NCI-H2029 (cell line): ENCODE results near the gene CPNE2.

Experiments used
- DNase-seq: peaks from one replicate; lab custom pipeline; 2025; lab: John Stamatoyannopoulos, UW

CPNE2 gene

DNA sequence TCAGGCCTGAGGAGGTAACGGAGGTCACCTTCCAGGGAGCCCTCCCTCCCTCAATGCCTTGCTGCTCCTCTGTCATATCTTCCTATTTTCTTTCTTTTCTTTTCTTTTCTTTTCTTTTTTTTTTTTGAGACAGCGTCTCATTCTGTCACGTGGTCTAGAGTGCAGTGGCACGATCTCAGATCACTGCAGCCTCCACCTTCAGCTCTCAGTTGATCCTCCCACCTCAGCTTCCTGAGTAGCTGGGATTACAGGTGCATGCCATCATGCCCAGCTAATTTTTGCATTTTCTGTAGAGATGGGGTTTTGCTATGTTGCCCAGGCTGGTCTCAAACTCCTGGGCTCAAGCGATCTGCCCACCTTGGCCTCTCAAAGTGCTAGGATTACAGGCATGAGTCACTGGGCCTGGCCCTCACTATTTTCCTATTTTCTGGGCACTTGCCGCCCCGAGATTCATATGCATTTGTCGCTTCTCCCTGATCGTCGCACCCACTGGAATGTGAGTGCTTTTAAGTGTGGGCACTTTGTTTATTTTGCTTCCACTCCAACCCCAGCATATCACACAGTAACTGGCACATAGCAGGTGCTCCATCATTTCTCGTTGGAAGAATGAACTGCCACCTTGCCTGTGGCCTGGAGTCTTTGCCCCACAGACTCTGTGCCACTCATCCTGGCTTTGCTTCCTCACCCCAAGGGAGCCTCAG lies 31.7 kb downstream of the CPNE2 start:
- DNase-seq, result no peak

DNA sequence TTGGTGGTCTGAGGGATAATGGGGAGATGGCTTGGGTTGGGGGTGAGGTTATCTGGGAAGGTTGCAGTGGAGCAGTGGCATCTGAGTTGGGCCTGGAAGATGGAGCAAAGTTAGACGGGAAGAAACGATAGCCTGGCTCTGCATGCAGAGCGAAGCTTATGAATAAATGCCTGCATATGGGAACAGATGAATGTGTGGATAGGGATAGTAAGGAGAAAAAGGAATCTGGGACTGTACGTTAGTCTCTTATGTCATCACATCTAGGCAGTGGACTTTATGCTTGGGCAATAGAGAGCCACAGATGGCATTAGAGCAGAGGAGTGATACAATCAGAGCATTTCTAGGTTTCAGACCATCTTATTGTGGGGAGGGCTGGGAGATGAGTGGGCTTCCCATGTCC lies 33.0 kb downstream of the CPNE2 start:
- no peak for DNase-seq

DNA sequence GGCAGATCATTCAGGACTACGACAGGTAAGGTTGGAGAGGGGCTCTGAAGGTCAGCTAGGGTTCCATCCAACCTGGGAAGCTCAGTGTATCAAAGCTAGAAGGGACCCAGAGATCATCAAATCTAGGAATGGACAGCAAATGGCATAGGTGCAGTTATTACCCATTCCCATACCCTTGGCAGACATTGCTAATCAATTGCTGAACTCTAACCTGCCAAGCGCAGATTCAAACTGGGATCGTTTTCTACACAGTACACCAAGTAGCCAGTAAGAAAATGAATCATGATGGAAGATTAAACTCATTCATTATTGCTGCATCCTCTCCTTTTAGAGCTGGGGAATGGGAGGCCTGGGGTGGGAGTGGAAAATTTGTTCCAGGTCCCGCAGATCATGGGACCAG lies 33.6 kb downstream of the CPNE2 start:
- DNase-seq, result no peak

DNA sequence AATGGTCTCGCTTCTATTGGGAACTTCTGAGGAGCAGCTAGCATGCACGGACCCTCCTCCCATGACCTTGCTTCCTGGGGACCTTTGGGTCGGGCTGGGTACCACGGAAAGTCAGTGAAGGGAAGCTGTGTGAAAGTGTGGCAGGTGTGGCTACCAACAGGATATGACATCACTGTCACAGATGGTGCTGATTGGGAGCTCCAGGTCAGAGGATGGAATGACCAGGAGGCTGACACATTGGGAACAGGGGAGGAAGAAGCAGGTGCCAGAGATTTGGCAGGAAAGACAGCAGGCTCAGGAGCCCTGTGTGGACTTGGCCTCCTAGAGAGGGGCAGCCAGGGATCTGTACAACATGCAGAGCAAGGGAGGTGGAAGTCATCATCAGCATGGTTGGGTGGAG lies 34.0 kb downstream of the CPNE2 start:
- DNase-seq, result no peak

DNA sequence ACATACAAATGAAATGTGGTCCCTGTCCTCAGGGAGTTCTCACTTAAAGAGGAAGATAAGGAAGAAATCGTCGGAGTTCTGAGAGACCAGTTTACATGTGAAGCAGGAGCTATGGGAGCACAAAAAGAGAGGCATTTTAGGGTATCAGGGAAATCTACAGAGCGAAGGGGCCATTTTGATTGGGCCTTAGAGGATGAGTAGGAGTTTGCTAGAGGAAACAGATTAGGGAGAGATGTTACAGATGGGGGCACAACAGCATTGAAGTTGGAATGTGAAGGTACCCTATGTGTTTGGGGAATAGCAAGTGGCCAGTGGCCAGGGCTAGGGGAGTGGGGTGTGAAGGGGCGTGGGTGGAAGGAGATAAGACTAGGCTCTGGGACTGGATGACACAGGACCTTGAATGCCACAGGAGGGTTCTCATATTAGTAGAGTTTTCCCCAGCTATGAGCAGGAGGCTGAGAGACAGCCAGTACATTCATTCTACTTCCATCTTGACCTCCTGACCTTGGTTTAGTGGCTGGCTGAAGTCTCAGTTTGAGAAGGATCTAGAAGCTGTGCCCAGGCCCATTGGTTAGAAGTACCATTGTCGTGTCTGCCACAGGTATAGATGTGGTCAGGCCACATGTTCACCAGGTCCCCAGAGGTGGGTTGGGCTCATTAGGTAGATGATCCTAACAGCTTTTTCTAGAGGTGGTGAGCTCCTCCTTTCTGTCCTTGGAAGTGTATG lies 34.8 kb downstream of the CPNE2 start:
- no peak for DNase-seq

DNA sequence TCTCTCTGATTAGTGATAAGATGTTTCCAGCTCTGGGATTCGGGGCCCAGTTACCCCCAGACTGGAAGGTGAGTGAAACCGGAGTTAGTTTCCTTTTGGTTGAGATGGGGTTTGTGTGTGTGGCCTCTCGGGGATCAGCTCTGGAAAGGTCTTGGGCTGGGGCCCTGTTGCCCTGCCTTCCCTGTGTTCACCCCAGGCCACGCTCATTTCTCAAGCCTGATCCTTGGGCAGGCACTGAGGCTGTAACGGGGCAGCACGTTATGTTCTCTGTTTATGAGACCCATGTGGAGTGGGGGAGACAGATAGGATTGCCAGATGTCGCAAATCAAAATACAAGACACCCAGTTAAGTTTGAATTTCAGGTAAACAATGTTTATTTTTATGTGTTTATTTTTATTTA lies 35.5 kb downstream of the CPNE2 start:
- DNase-seq, result no peak

DNA sequence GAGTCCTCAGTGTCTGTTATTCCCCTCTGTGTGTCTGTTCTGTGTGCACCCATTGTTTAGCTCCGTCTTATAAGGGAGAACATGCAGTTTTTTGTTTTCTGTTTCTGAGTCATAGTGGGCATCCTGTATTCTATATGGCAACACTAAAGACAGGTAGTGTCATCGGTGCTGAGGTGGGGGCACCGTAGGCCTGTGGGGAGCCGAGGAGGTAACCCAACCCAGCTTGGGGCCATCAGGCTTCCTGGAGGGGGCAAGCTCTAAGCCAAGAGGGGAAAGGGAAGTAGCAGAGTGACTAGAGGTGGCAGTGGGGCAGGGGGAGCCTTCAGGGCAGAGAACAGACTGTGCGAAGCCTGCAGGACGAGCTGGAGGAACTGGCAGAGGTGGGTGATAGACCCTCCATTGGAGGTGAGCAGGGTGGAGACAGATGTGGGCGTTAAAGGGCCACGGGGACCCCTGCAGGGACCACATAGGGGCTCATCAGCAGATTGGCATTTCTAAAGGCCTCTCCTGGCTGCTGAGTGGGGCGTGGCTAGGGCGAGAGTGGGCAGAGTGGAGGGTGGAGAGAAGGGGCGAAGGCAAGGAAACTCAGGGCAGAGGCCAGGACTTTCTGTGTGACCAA lies 36.5 kb downstream of the CPNE2 start:
- no peak for DNase-seq

DNA sequence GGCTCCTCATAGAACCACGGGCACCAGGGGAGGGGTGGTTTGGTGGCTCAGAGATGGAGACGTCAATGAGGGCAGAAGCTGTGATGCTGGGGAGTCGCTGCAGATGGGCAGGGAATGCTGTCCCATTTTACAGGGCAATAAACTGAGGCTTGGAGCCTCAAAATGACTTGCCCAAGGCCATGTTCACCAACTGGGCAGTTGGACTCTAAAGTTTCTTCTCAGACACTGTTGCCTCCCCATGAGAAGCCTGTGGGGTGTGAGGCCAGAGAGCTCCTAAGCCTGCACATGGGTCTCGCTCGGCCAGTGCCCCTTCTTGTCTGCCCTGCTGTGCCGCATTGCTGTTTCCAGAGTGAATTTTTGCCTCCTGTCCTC lies 38.6 kb downstream of the CPNE2 start:
- DNase-seq, result no peak

DNA sequence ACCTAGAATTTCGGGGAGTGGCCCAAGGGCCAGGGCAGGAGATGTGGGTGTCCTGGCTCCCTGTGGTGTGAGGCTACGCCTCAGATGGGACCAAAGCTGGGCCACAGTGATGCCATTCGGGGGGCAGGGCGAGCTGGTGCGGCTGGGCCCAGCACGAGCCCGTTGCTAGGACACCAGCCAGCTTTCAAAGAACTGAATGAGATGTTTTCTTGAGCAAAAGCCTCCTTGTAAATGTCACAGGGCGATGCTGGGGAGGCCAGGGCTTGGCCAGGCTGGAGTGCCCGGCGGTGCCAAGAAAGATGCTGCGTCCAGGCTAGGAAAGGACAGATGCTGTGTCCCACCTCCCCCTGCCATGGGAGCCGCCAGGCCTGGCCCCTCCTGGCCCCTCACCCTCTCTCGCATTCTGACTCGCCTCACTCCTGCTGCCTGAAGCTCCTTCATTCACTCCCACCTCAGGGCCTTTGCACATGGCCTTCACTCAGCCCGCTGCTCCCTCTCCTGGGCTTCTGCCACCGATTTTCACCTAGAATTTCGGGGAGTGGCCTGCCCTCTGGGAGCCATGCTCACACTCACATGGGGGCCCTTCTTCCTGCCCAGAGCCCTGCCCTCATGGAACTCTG lies 39.1 kb downstream of the CPNE2 start:
- no peak for DNase-seq

DNA sequence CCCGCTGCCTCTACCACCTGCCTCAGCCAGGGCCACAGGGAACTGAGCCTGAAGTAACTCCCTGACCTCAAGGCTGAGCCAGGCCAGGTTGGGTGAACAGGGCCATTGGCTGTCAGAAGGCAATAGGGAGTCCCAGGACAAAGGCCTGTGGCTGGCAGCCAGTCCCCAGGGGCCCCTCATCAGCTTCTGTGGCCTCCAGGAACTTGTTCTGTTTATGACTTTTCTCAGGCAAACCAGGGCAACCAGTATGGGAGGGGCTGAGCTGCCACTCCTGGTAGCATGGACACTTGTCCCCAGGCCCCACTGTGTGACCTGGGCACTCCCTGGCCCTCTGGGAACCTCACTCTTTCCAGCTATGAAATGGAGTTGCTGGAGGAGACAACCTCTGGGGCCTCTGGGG lies 40.1 kb downstream of the CPNE2 start:
- no peak for DNase-seq

DNA sequence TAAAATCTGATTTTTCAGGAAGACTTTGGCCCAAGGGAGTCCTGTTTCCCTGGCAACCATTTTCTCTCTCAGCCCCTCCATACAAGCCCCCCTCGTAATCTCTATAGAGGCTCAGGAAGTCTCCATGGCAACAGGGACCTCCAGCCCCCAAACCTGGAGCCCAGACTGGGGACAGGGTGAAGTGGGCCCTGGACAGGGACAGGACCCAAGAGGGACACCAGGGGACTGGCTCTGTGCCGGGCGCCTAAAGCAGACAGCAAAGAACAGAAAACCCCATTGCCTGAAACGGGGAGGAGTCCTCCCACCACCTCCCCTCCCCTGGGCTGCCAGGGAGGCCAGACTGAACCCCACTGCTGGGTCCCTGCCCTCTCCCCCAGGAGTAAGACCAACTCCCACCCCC lies 40.6 kb downstream of the CPNE2 start:
- DNase-seq, result no peak

DNA sequence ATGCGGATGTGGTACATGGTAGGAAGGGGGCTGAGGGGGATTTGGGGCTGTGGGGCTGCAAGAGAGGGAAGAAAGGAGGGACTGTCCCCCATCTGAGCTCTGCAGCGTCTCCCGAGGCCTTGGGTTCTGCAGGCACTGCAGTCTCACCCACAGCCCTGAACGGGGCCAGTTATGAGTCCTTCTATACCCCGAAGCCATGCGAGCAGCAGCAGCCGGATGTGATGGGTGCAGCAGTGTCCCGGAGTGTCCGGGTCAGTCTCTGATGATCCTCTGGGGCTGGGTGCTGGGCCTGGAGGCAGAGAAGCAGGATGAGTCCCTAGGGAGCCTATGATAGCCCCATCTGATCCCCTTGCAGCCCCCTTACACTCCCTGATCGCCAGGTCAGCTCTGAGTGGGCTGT lies 41.5 kb downstream of the CPNE2 start:
- no peak for DNase-seq

DNA sequence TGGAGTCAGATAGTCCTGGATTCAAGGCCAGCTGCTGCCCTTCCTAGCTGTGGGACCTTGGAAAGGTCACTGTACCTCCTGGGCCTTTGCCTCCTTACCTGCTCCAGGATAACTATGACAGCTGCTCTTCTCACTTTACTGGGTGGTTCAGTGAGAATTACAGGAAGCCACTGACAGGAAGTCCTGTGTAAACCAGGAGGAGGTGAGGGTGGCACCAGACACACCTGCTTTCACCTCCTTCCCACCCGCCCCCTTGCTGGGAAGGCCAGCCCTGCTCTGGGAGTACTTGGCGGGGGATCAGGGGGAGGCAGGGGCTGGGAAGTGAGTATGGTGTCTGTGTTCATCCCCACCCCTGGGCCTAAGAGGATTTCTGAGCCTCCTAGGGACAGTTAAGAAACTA lies 42.6 kb downstream of the CPNE2 start:
- DNase-seq, result peak; percentile 57

DNA sequence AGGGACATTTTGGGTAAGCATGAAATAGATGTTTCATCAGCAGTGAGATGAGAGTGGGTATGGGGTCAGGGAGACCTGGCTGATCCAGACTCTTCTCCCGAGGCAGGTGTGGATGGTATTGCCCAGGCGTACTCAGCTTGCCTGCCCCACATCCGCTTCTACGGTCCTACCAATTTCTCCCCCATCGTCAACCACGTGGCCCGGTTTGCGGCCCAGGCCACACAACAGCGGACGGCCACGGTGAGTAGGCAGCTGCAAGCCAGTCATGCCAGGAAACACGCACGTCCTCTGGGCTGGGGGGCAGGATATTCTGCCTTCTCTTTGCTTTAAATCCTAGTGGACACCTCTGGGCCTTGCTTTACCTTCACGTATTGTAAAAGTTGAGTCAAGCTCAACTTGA lies 44.7 kb downstream of the CPNE2 start:
- DNase-seq, result no peak

DNA sequence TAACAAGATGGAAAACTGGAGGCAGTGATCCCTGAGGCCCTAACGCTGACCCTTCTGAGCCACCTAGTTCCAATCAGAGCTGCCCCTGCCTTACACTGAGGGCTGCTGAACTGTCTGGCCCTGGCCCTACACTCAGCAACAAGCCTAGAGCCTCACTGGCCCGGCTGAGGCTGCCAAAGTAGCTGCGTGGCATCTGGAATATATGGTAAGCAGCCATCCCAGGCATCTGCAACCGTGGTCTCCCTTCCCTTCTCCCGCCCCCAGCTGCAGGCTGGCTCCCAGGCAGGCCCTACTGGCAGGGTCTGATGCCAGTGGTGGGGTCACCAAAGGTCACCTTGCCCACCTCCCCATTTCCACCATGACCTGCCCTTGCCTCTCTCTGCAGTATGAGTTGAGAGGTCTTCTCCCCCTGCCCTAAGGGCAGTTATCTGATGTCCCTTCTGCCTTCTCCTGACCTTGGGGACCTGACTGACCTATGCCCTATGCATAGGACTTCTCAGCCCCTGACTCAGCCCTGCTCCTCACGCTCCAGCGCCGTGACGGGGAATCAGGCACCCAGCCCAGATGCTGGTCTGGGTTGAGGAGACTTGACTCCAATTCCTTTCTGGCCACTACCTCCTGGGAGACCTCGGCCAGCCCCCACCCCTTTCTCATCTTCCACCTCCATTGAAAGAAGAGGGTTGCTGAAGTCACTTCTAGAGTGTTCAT lies 45.3 kb downstream of the CPNE2 start:
- no peak for DNase-seq

DNA sequence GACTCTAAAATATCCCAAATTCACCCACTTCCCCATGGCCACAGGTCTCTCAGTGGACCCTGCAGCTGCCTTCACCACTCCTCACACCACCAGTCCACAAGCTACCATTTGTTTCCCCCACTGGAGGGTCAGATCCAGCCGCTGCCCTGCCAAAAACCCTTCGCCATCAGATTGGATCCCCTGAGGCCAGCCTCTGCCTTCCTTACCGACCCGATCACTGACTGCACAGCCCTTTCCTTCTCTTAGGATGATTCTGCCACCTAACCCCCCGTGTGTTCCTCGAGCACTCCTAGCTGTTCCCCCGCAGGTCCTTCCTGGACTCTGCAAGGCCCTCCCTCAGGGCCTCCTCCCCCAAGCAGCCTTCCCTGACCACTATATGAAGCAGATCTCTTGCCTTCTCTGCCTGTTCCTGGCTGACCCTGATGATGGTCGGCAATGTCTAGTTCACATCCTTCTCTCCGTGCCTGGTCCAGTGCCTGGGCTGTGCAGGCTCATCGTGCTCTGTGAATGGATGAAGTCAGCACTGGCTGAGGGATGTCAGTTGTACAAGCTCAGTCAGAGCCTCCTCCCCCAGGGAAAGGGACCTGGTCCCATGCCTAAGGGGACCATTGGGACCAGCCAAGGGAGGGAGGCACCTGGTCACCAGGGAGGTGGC lies 46.0 kb downstream of the CPNE2 start:
- no peak for DNase-seq

DNA sequence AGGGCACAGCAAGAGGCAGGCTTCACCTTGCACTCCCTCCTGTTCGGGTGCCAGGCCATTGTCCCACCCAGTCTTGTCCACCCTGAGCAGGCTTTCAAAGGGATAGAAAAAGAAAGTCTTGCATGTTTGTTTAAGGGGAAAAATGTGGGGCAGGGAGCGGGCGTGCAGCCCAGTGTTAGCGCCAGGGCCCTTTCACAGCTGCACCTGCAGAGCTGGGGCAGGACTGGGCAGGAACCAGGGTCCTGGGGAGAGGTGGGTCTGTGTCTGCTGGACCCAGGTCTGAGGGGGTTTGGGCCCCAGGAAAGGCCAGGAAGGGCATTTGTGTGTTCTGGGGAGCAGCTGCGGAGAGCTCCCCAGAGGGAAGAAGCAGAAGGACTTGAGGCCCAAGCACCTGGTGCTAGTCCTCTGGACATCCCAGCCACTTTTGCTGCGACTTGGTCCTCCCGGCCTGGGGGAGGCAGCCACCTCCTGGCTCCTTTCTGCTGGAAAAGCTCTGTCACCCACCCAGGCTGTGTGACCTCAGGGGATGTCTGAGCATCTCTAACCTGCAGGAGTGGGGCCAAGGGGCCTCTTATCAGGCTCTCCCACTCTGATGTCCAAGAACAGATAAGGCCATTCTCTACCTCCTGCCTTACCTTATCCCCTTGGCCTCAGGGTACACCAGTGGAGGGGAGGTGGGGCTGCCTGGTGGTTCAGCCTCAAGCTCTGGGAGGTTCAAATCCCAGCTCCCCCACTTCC lies 48.7 kb downstream of the CPNE2 start:
- DNase-seq, result no peak

DNA sequence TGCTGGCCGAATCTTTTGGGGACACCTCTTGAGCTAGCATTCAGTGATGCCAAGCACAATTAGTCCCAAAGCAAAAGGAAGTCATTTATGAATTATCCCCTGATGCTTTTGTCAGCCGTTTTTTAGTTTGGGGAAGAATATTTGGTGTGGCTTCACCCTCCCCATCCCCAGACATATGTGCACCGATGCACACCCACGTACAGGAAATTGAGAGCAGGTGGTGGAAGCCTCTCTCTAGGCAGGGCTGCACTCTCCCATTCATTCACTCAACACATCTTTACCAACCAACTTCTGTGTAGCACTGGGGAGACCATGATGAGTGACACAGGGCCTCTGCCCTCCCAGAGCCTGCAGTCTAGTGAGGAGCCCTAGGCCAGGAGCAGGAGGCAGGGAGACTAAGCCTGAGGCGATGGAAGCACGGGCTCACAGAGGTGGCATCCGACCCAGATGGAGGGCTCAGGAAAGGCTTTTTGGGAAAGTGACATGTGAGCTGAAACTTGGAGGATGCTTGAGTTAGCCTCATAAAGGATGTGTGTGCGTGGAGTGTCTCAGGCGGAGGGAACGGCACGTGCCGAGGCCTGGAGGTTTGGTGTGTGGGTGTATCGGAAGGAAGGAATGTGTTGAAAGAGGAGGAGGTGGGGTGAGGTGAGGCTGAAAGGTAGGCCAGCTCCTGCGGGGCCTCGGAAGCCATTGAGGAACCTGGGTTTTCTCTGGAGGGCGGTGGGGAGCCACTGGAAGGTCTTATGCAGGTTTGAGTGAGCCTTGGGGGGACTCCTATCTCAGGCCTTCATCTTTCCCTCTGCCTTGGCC lies 49.6 kb downstream of the CPNE2 start:
- no peak for DNase-seq

DNA sequence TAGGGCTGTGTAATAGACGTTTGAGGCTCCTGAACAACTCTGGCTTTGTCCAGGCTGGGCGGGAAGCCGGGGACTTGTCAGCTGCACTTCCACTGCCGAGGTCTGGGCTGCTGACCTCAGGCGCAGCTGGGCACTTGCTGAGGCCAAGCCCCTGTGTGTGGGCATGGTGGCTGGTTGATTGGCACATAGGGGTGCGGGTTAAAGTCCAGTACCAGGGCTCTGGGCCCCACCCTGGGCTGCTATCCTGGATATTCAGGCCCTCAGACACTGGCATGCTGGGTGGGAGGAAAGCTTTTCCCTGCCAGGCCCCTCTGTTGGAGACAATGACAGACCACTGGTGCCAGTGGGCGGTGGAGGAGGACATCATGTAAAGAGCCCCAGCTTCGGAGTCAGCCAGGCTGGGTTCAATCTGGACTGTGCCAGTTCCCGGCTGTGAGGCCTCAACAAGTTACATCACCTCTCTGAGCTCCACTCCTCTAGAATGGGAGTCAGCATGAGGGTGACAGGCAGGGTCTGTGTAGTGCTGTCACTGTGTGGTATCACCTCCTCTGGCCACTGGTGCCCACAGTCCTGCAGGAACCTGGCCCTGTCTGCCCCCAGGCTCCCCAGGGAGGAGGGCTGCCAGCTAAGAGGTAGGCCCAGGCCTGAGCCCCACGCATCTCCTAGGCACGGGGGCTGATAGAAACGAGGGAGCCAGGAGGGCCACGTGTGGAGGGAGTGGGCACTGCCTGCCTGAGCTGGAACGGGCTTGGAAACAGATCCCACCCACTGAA lies 51.0 kb downstream of the CPNE2 start:
- no peak for DNase-seq

DNA sequence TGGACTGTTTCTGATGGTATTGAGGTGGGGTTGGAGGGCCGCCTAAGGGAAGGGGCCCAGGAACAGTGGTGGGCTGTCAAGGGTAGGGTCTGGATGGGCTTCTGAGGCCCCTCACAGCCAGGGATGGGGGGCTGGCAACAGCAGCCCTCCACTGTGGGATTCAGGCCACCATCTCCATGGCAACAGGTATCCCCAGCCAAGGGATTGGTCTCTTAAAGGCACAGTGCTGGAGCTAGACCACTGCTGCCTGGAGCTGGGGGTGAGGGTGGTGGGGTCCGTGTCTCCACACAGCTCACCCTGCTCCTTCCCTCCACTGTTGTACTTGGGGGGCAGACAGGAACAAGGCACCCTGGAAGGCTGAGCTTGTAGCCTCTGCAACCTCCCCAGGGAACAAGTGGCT lies 51.6 kb downstream of the CPNE2 start:
- no peak for DNase-seq
